GM12891 (cell line): ENCODE measurements around the gene CREB3L1.
A peak's percentile ranks its signal among the peaks of the same experiment; 100 is the strongest.

ENCODE experiments used
- DNase-seq: peaks from one replicate; pipeline ENCODE4 v3.0.0; 2011; ENCODE audit warnings: low spot score; ENCODE audit not compliant: insufficient read length
- FAIRE-seq: peaks from 2 replicates; lab custom pipeline; 2011; peaks lifted over from hg19 to GRCh38; lab: Jason Lieb, UNC
- PAX5 ChIP-seq: IDR thresholded peaks from 2 replicates; pipeline ENCODE4 v1.6.1; 2011; ENCODE audit warnings: low read length, moderate library complexity, mild to moderate bottlenecking; ENCODE audit not compliant: insufficient read depth, severe bottlenecking
- POLR2A ChIP-seq: IDR thresholded peaks from 2 replicates; pipeline ENCODE4 v1.6.1; 2011; ENCODE audit warnings: low read depth, low read length, control low read depth
- POLR2AphosphoS5 ChIP-seq: IDR thresholded peaks from 2 replicates; pipeline ENCODE4 v1.6.1; 2011; ENCODE audit warnings: low read depth, low read length, control low read depth
- POU2F2 ChIP-seq: IDR thresholded peaks from 2 replicates; pipeline ENCODE4 v1.6.1; 2011; ENCODE audit warnings: low read depth, mild to moderate bottlenecking, control low read depth, low read length, moderate library complexity
- SPI1 ChIP-seq: IDR thresholded peaks from 2 replicates; pipeline ENCODE4 v1.6.1; 2011; ENCODE audit warnings: low read depth, low read length, control low read depth
- TAF1 ChIP-seq: IDR thresholded peaks from 2 replicates; pipeline ENCODE4 v1.6.1; 2011; ENCODE audit warnings: low read depth, low read length, control low read depth

CREB3L1 gene

GRCh38 chr11:46348566-46349401, 71.3 kb downstream of the CREB3L1 start:
- DNase-seq (no peak), FAIRE-seq (peak; percentile 26)
- TF ChIP-seq POLR2AphosphoS5: no peak
- no peak for TF ChIP-seq SPI1
- no peak for TF ChIP-seq PAX5
- TF ChIP-seq POU2F2: no peak
- no peak for TF ChIP-seq POLR2A
- TF ChIP-seq TAF1: no peak

GRCh38 chr11:46350695-46351094, 73.2 kb downstream of the CREB3L1 start:
- FAIRE-seq: no peak
- no peak for DNase-seq
- no peak for TF ChIP-seq TAF1
- TF ChIP-seq PAX5: no peak
- no peak for TF ChIP-seq SPI1
- TF ChIP-seq POLR2AphosphoS5: no peak

- DNase-seq (no peak), FAIRE-seq (no peak)
- no peak for TF ChIP-seq POLR2A
- no peak for TF ChIP-seq TAF1
- TF ChIP-seq POU2F2: no peak
- no peak for TF ChIP-seq POLR2AphosphoS5
- no peak for TF ChIP-seq SPI1
- no peak for TF ChIP-seq PAX5
Observed at GRCh38 chr11:46351148-46351547, 73.7 kb downstream of the CREB3L1 start.

- TF ChIP-seq POLR2AphosphoS5 (no peak), SPI1 (no peak), POU2F2 (no peak), PAX5 (no peak), TAF1 (no peak), POLR2A (no peak)
- FAIRE-seq (no peak), DNase-seq (no peak)
Observed at GRCh38 chr11:46351606-46352005, 74.1 kb downstream of the CREB3L1 start.

GRCh38 chr11:46352063-46352841, 74.8 kb downstream of the CREB3L1 start:
- TF ChIP-seq POLR2A (no peak), TAF1 (no peak), PAX5 (no peak), SPI1 (no peak), POLR2AphosphoS5 (no peak), POU2F2 (no peak)
- DNase-seq (peak; percentile 70), FAIRE-seq (no peak)

GRCh38 chr11:46353698-46354097, 76.2 kb downstream of the CREB3L1 start:
- FAIRE-seq: no peak
- no peak for DNase-seq
- TF ChIP-seq SPI1: no peak
- no peak for TF ChIP-seq TAF1
- TF ChIP-seq POLR2A: no peak
- TF ChIP-seq POU2F2: no peak
- TF ChIP-seq PAX5: no peak
- no peak for TF ChIP-seq POLR2AphosphoS5

GRCh38 chr11:46356924-46357482, 79.5 kb downstream of the CREB3L1 start:
- TF ChIP-seq POU2F2 (no peak), POLR2A (no peak), SPI1 (no peak), POLR2AphosphoS5 (no peak), PAX5 (no peak), TAF1 (no peak)
- DNase-seq (no peak), FAIRE-seq (no peak)

GRCh38 chr11:46357483-46357936, 80.0 kb downstream of the CREB3L1 start:
- DNase-seq (no peak), FAIRE-seq (no peak)
- TF ChIP-seq POU2F2 (no peak), SPI1 (no peak), PAX5 (no peak), POLR2A (no peak), POLR2AphosphoS5 (no peak), TAF1 (no peak)

GRCh38 chr11:46359953-46360352, 82.5 kb downstream of the CREB3L1 start:
- FAIRE-seq (no peak), DNase-seq (no peak)
- TF ChIP-seq TAF1: no peak
- no peak for TF ChIP-seq POU2F2
- TF ChIP-seq SPI1: no peak
- no peak for TF ChIP-seq POLR2AphosphoS5
